Endometrial microvascular endothelial cells (primary cell): ENCODE measurements around the gene FAM20C. TPM values are rescaled to one million over a fixed set of nuclear protein-coding genes. Genes with fewer than 3 reads are reported as not detected.
"Not testable (repeated sequence)": the region's sequence is repeated elsewhere in the genome, so short reads cannot be mapped to it uniquely, and the experiment has no call there.

Source experiments
- in situ Hi-C: cut with HindIII; loops from 2 replicates; pipeline ENCODE4 v1.10.0; 2017; ENCODE audit warnings: low sequenced_read_pairs, low pct_unique_long_range_greater_than_20kb; ENCODE audit errors: inconsistent ontology term
- total RNA-seq: library from RNA; depleted of rRNA; stranded (reverse); fragments of >200 nt; gene quantifications from one replicate; pipeline ENCODE4 v1.2.3, GENCODE V29; 2015; ENCODE audit errors: inconsistent ontology term

The FAM20C gene
- total RNA-seq, 1 donor from 2014 or later, result 9.3 TPM

- in situ Hi-C loops, result no loop called here
These were observed 7.9 kb downstream of the FAM20C start for GRCh38 chr7:200290-200689.

GRCh38 chr7:200704-201103 lies 8.3 kb downstream of the FAM20C start:
- in situ Hi-C loops, result no loop called here

- in situ Hi-C loops, result no loop called here
These were observed 12.0 kb downstream of the FAM20C start for GRCh38 chr7:204326-204725.

- in situ Hi-C loops, result no loop called here
These were observed 13.0 kb downstream of the FAM20C start for GRCh38 chr7:205115-206010.

- in situ Hi-C loops, result not testable (repeated sequence)
These were observed 14.0 kb downstream of the FAM20C start for GRCh38 chr7:206351-206750.

GRCh38 chr7:207418-208129 lies 15.2 kb downstream of the FAM20C start:
- in situ Hi-C loops, result no loop called here

GRCh38 chr7:208130-208673 lies 15.8 kb downstream of the FAM20C start:
- in situ Hi-C loops, result no loop called here

- in situ Hi-C loops, result no loop called here
These were observed 16.4 kb downstream of the FAM20C start for GRCh38 chr7:208816-209215.

- in situ Hi-C loops, result no loop called here
These were observed 17.0 kb downstream of the FAM20C start for GRCh38 chr7:209416-209815.

GRCh38 chr7:209906-210305 lies 17.5 kb downstream of the FAM20C start:
- in situ Hi-C loops, result no loop called here

- in situ Hi-C loops, result no loop called here
These were observed 18.1 kb downstream of the FAM20C start for GRCh38 chr7:210401-210925.

GRCh38 chr7:211033-211714 lies 18.8 kb downstream of the FAM20C start:
- in situ Hi-C loops, result no loop called here

GRCh38 chr7:211715-212058 lies 19.3 kb downstream of the FAM20C start:
- in situ Hi-C loops, result no loop called here

GRCh38 chr7:212754-213153 lies 20.4 kb downstream of the FAM20C start:
- in situ Hi-C loops, result no loop called here

- in situ Hi-C loops, result no loop called here
These were observed 21.1 kb downstream of the FAM20C start for GRCh38 chr7:213324-213993.

- in situ Hi-C loops, result no loop called here
These were observed 22.2 kb downstream of the FAM20C start for GRCh38 chr7:214410-215212.

GRCh38 chr7:216360-217300 lies 24.3 kb downstream of the FAM20C start:
- in situ Hi-C loops, result no loop called here
